DOHH2 (cell line): ENCODE data around the gene CIC.

Experiments
- H3F3A ChIP-seq: fragments of 200-600 bp; sonication (generic), shearing (Covaris generic); 2 replicates; pipeline ENCODE4 v1.6.0; 2016; ENCODE audit warnings: antibody characterized with exemption, mild to moderate bottlenecking; ENCODE audit not compliant: control insufficient read depth, insufficient read depth
- H3K27ac ChIP-seq: fragments of 200-600 bp; sonication (generic); 2 replicates; pipeline ENCODE4 v1.5.1; 2014; ENCODE audit warnings: low read depth, mild to moderate bottlenecking, low read length, moderate library complexity
- H3K27me3 ChIP-seq: fragments of 200-600 bp; sonication (generic); 2 replicates; pipeline ENCODE4 v1.6.1; 2014; ENCODE audit warnings: mild to moderate bottlenecking, low read length, mixed read lengths; ENCODE audit not compliant: control insufficient read depth
- H3K36me3 ChIP-seq: fragments of 200-600 bp; sonication (generic); 2 replicates; pipeline ENCODE4 v1.6.1; 2014; ENCODE audit warnings: mild to moderate bottlenecking, low read length, moderate library complexity, mixed read lengths; ENCODE audit not compliant: control insufficient read depth
- H3K4me1 ChIP-seq: fragments of 200-600 bp; sonication (generic); 2 replicates; pipeline ENCODE4 v1.6.1; 2014; ENCODE audit warnings: mild to moderate bottlenecking, low read length, mixed read lengths; ENCODE audit not compliant: control insufficient read depth
- H3K4me2 ChIP-seq: fragments of 200-600 bp; sonication (generic); 2 replicates; pipeline ENCODE4 v1.6.0; 2014; ENCODE audit warnings: mild to moderate bottlenecking, low read length, moderate library complexity
- H3K4me3 ChIP-seq: fragments of 200-600 bp; sonication (generic); 2 replicates; pipeline ENCODE4 v1.5.1; 2014; ENCODE audit warnings: mild to moderate bottlenecking, low read length, mixed read lengths
- H3K79me2 ChIP-seq: fragments of 200-600 bp; sonication (generic); 2 replicates; pipeline ENCODE4 v1.6.1; 2014; ENCODE audit warnings: mild to moderate bottlenecking, low read length, mixed read lengths; ENCODE audit not compliant: control insufficient read depth
- H3K9me2 ChIP-seq: fragments of 200-600 bp; sonication (generic); replicated peaks from 2 replicates; pipeline ENCODE4 v1.6.1; 2014; ENCODE audit warnings: mild to moderate bottlenecking, low read length, mixed read lengths; ENCODE audit not compliant: control insufficient read depth
- H3K9me3 ChIP-seq: fragments of 200-600 bp; sonication (generic); 2 replicates; pipeline ENCODE4 v1.6.1; 2014; ENCODE audit warnings: antibody characterized with exemption, low read length, mixed read lengths; ENCODE audit not compliant: control insufficient read depth, insufficient read depth
- H4K20me1 ChIP-seq: fragments of 200-600 bp; sonication (generic); 2 replicates; pipeline ENCODE4 v1.6.0; 2014; ENCODE audit warnings: low read depth, mild to moderate bottlenecking, antibody characterized with exemption, low read length, moderate library complexity; ENCODE audit not compliant: control insufficient read depth, insufficient read depth
- EZH2phosphoT487 ChIP-seq: fragments of 200-600 bp; sonication (generic); IDR thresholded peaks from 2 replicates; pipeline ENCODE4 v1.6.1; 2017; ENCODE audit warnings: borderline replicate concordance, mild to moderate bottlenecking, antibody characterized with exemption, low read length, moderate library complexity, mixed read lengths
- TF ChIP-seq, protein P1 (sequence below): fragments of 200-600 bp; sonication (generic); IDR thresholded peaks from one replicate; pipeline ENCODE4 v1.5.1; 2014; ENCODE audit warnings: antibody characterized with exemption, mild to moderate bottlenecking, low read depth, low read length; ENCODE audit not compliant: poor library complexity, severe bottlenecking

CIC gene

DNA sequence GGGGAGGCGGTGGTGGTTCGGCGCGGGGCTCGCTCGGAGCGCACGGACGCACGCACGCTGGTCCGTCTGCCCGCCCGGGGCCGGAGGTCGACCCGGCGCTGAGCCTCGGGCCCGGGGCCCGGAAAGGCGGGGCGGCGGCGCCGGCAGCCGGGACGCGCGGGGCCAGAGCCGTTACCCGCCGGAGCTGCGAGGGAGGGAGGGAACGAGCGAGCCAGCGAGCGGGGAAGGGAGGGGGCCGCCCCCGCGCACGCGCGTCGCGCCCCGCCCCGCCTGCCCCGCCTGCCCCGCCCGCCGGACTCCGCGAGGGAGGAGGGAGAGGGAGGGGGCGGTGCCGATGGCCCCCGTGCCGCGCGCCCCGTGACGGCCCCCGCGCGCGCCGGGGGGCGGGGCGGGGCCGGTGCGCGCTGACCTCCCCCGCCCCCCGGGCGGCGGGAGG lies 15.0 kb downstream of the CIC start:
- Histone ChIP-seq H3K4me1 (peaks cover 52% of the 10 kb centered on the region), H3F3A (peaks cover 12% of the 10 kb centered on the region), H3K36me3 (peaks cover 33% of the 10 kb centered on the region), H3K9me2 (no peaks in the 10 kb centered on the region), H3K4me2 (no peak overlapping the region), H3K4me3 (peak overlapping the region; percentile 49), H4K20me1 (0 out of 2 replicates have a peak, but pooled peaks cover 3% of the 10 kb centered on the region), H3K9me3 (no peaks in the 10 kb centered on the region), H3K27ac (peak overlapping the region; percentile 45; the same call in 1 of the 2 replicates), H3K27me3 (no peaks in the 10 kb centered on the region), H3K79me2 (peaks cover 38% of the 10 kb centered on the region)
- TF ChIP-seq EZH2phosphoT487 = no peak
- TF ChIP-seq, protein P1, sequence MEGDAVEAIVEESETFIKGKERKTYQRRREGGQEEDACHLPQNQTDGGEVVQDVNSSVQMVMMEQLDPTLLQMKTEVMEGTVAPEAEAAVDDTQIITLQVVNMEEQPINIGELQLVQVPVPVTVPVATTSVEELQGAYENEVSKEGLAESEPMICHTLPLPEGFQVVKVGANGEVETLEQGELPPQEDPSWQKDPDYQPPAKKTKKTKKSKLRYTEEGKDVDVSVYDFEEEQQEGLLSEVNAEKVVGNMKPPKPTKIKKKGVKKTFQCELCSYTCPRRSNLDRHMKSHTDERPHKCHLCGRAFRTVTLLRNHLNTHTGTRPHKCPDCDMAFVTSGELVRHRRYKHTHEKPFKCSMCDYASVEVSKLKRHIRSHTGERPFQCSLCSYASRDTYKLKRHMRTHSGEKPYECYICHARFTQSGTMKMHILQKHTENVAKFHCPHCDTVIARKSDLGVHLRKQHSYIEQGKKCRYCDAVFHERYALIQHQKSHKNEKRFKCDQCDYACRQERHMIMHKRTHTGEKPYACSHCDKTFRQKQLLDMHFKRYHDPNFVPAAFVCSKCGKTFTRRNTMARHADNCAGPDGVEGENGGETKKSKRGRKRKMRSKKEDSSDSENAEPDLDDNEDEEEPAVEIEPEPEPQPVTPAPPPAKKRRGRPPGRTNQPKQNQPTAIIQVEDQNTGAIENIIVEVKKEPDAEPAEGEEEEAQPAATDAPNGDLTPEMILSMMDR = no peak

DNA sequence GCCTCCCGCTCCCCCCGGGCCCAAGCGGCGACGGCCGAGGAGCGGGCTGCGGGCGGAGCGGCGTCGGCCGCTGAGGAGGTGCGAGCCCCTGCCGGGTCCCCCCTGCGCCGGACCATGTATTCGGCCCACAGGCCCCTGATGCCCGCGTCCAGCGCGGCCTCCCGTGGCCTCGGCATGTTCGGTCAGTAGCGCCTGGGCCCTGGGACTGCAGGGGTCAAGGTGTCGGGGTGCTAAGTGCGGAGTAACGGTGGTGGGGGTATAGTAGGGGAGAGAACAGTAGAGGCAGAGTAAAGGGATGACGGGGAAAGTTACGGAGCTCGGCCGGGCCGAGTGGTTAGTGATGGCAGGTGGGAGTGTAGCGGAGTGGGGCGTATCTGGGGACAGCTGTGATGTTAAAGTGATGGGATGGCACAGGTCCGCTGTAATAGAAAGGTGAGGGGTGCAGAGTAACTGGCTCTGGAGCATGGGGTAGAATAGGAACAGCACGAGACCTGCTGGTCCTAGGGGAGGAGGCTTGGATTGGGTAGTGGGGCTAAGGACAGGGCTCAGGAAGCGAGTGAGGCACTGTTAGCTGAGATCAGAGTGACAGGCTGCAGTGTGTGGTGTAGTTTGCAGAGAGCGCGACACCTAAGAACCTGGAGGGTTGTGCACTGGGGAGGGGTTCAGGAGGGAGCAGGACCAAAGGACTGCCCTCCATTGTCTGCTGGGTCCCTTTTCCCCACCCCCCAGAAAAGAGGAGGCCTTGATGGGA lies 15.7 kb downstream of the CIC start:
- H3K9me3 ChIP-seq = no peaks in the 10 kb centered on the region
- H3K27me3 ChIP-seq = no peaks in the 10 kb centered on the region
- peak overlapping the region; percentile 75 for H3K4me3 ChIP-seq
- H3K4me1 ChIP-seq = peaks cover 46% of the 10 kb centered on the region
- TF ChIP-seq EZH2phosphoT487 = no peak
- TF ChIP-seq, protein P1 = no peak
- peaks cover 40% of the 10 kb centered on the region for H3K36me3 ChIP-seq
- peak overlapping the region; percentile 61 for H3K27ac ChIP-seq
- H3K79me2 ChIP-seq = peaks cover 38% of the 10 kb centered on the region
- H3K9me2 ChIP-seq = no peaks in the 10 kb centered on the region
- H4K20me1 ChIP-seq = 0 out of 2 replicates have a peak, but pooled peaks cover 3% of the 10 kb centered on the region
- H3F3A ChIP-seq = peaks cover 12% of the 10 kb centered on the region
- peak overlapping the region; percentile 87 for H3K4me2 ChIP-seq

- H3K4me1 ChIP-seq = peaks cover 46% of the 10 kb centered on the region
- 0 out of 2 replicates have a peak, but pooled peaks cover 3% of the 10 kb centered on the region for H4K20me1 ChIP-seq
- H3K27me3 ChIP-seq = no peaks in the 10 kb centered on the region
- no peaks in the 10 kb centered on the region for H3K9me3 ChIP-seq
- peak overlapping the region; percentile 61 for H3K27ac ChIP-seq
- peaks cover 48% of the 10 kb centered on the region for H3K36me3 ChIP-seq
- H3K4me2 ChIP-seq = peak overlapping the region; percentile 87
- peaks cover 12% of the 10 kb centered on the region for H3F3A ChIP-seq
- TF ChIP-seq EZH2phosphoT487 = no peak
- TF ChIP-seq, protein P1 = no peak
- peaks cover 38% of the 10 kb centered on the region for H3K79me2 ChIP-seq
- H3K4me3 ChIP-seq = peak overlapping the region; percentile 75
- no peaks in the 10 kb centered on the region for H3K9me2 ChIP-seq
These were observed 16.5 kb downstream of the CIC start for GRCh38 chr19:42285541-42285941.
